Right lobe of liver (tissue), 6 donors: ENCODE data around the gene EIF3F. TPM values are rescaled to one million over a fixed set of nuclear protein-coding genes. Genes with fewer than 3 reads are reported as not detected.

Experiments used
- ATAC-seq, 4 donors: fragments of 200-7000 bp; cut with Tn5 transposase; one replicate each; pipeline ENCODE4 v1.9.1; 2020; ENCODE audit warnings: mild to moderate bottlenecking in 4 of 4, moderate library complexity in 4 of 4
- DNase-seq, 3 donors: peaks; one replicate each; pipeline ENCODE4 v3.0.0-alpha.2; 2020
- H3K27ac ChIP-seq, 3 donors: fragments of 200-600 bp; one replicate each; pipeline ENCODE4 v1.8.0; 2022
- H3K27me3 ChIP-seq, 2 donors: fragments of 200-600 bp; one replicate each; pipeline ENCODE4 v1.8.0; 2022
- H3K36me3 ChIP-seq, 4 donors: fragments of 200-600 bp; sonication (generic) in 1 of 4; one replicate each; pipeline versions ENCODE4 v1.5.1 to v1.8.0; 2017 to 2022; ENCODE audit warnings: control low read depth in 1 of 4
- H3K4me1 ChIP-seq, 4 donors: fragments of 200-600 bp; sonication (generic) in 1 of 4; one replicate each; pipeline versions ENCODE4 v1.5.1 to v1.8.0; 2017 to 2022; ENCODE audit warnings: control low read depth in 1 of 4
- H3K4me3 ChIP-seq, 3 donors: fragments of 200-600 bp; one replicate each; pipeline ENCODE4 v1.8.0; 2022
- H3K9me3 ChIP-seq, 4 donors: fragments of 200-600 bp; sonication (generic) in 1 of 4; one replicate each; pipeline versions ENCODE4 v1.5.1 to v1.8.0; 2017 to 2022; ENCODE audit warnings: control low read depth in 1 of 4
- CTCF ChIP-seq, 4 donors: fragments of 200-600 bp in 3 of 4; fragments of 450-650 bp in 1 of 4; IDR thresholded peaks; one replicate each; pipeline versions ENCODE4 v1.5.1 to v1.8.0; 2016 to 2022; ENCODE audit warnings: antibody characterized with exemption in 4 of 4, mild to moderate bottlenecking in 2 of 4
- POLR2A ChIP-seq: fragments of 450-650 bp; IDR thresholded peaks from one replicate; pipeline ENCODE4 v1.6.1; 2017; ENCODE audit warnings: antibody characterized with exemption, mild to moderate bottlenecking
- WGBS: methylation state at CpG from one replicate; pipeline ENCODE4 v1.1.6; 2018; ENCODE audit warnings: low coverage, low lambda C conversion rate; ENCODE audit not compliant: insufficient coverage; ENCODE audit errors: missing lambda C conversion rate; 5-methylcytosine and 5-hydroxymethylcytosine counted together
- intact Hi-C, 2 donors: fragments of 100-400 bp; cut with DNase I; formaldehyde crosslinking; loops; one replicate each; pipeline versions ENCODE4 v1.11.2 to v1.14.1; 2022
- total RNA-seq, 6 experiments: library from RNA; depleted of rRNA in 2 of 6; stranded (reverse); fragments of >200 nt in 2 of 6; fragmentation: NEBNext Ultra II Directional in 3 of 6; extraction: Animal tissue kit (Norgen Biotek cat#: 25700) in 3 of 6; gene quantifications; one replicate each; pipeline versions ENCODE4 v1.1.0 to v1.2.4, GENCODE V29; 2016 to 2023
- donor health status: DM: no; HTN: yes; CAD: no.
- donor health status: DM: no; HTN: no; CAD: no.
- donor health status: DM: no; HTN: no; CAD: no.
- donor health status: DM: no; HTN: yes; CAD: no.
- donor health status: DM: no; HTN: yes; CAD: no.

EIF3F gene
- total RNA-seq, 6 experiments from 2014 or later, result 69.9 to 97.0 (median 84.0) TPM

- intact Hi-C loops, result no loop called here
- ATAC-seq (no peak), DNase-seq (no peak)
- TF ChIP-seq CTCF (IDR thresholded peaks at IDR 0.05), result no peak
- TF ChIP-seq POLR2A, result no peak
- H3K27ac ChIP-seq, result no peak overlapping the region
- H3K4me3 ChIP-seq, result no peak overlapping the region
- H3K9me3 ChIP-seq, result no peaks in the 10 kb centered on the region
- H3K4me1 ChIP-seq, result no peaks in the 10 kb centered on the region
- H3K36me3 ChIP-seq, result no peaks in the 10 kb centered on the region
- no peaks in the 10 kb centered on the region for H3K27me3 ChIP-seq
Observed at GRCh38 chr11:7971846-7972245, 15.3 kb upstream of the EIF3F start.

GRCh38 chr11:7973011-7973410 is 14.1 kb upstream of the EIF3F start:
- Histone ChIP-seq H3K4me3 (no peak overlapping the region), H3K27ac (no peak overlapping the region), H3K36me3 (no peaks in the 10 kb centered on the region), H3K4me1 (no peaks in the 10 kb centered on the region), H3K9me3 (no peaks in the 10 kb centered on the region), H3K27me3 (no peaks in the 10 kb centered on the region)
- no peak for TF ChIP-seq CTCF (IDR thresholded peaks at IDR 0.05)
- TF ChIP-seq POLR2A, result no peak
- intact Hi-C loops, result no loop called here
- DNase-seq, result no peak
- no peak for ATAC-seq
- WGBS, result 79% methylated on average over 5 of the region's 5 CpGs

GRCh38 chr11:7974668-7975067 is 12.5 kb upstream of the EIF3F start:
- 60% methylated on average over 2 of the region's 2 CpGs for WGBS
- no peaks in the 10 kb centered on the region for H3K4me1 ChIP-seq
- no peaks in the 10 kb centered on the region for H3K36me3 ChIP-seq
- ATAC-seq, result no peak
- no peak for TF ChIP-seq CTCF (IDR thresholded peaks at IDR 0.05)
- TF ChIP-seq POLR2A, result no peak
- no peak overlapping the region for H3K4me3 ChIP-seq
- H3K9me3 ChIP-seq, result no peaks in the 10 kb centered on the region
- H3K27ac ChIP-seq, result no peak overlapping the region
- DNase-seq, result no peak
- H3K27me3 ChIP-seq, result no peaks in the 10 kb centered on the region
- intact Hi-C loops, result no loop called here

GRCh38 chr11:7977232-7977917 is 9.8 kb upstream of the EIF3F start:
- DNase-seq, result no peak
- Histone ChIP-seq H3K27ac (no peak overlapping the region), H3K36me3 (no peaks in the 10 kb centered on the region), H3K27me3 (no peaks in the 10 kb centered on the region), H3K4me1 (no peaks in the 10 kb centered on the region), H3K9me3 (no peaks in the 10 kb centered on the region), H3K4me3 (no peak overlapping the region)
- intact Hi-C loops, result no loop called here
- ATAC-seq, result no peak
- WGBS, result 67% methylated on average over 5 of the region's 5 CpGs
- no peak for TF ChIP-seq POLR2A
- TF ChIP-seq CTCF (IDR thresholded peaks at IDR 0.05), result no peak
